Mesendoderm (in vitro differentiated cells): ENCODE results near the gene FIBIN.
"Not testable (repeated sequence)": the region's sequence is repeated elsewhere in the genome, so short reads cannot be mapped to it uniquely, and the experiment has no call there.

Experiments
- DNase-seq: peaks from one replicate; pipeline ENCODE4 v3.0.0; 2013
- H2AK5ac ChIP-seq: 2 replicates; pipeline ENCODE4 v1.6.1; 2013; ENCODE audit warnings: low read length, inconsistent platforms
- H2BK120ac ChIP-seq: 2 replicates; pipeline ENCODE4 v1.6.1; 2013; ENCODE audit warnings: low read depth, mild to moderate bottlenecking, low read length, moderate library complexity, mixed read lengths
- H2BK15ac ChIP-seq: replicated peaks from 2 replicates; pipeline ENCODE4 v1.6.1; 2013; ENCODE audit warnings: low read depth, mild to moderate bottlenecking, moderate library complexity
- H2BK5ac ChIP-seq: 2 replicates; pipeline ENCODE4 v1.6.1; 2013; ENCODE audit warnings: low read length, inconsistent platforms
- H3K18ac ChIP-seq: 2 replicates; pipeline ENCODE4 v1.6.1; 2013; ENCODE audit warnings: mild to moderate bottlenecking, low read length, mixed read lengths
- H3K23ac ChIP-seq: one replicate; pipeline ENCODE4 v1.6.1; 2013; ENCODE audit warnings: low read length
- H3K27ac ChIP-seq: 2 replicates; pipeline ENCODE4 v1.5.1; 2013; ENCODE audit warnings: low read depth, mild to moderate bottlenecking, inconsistent platforms, low read length, moderate library complexity
- H3K27me3 ChIP-seq: 2 replicates; pipeline ENCODE4 v1.6.1; 2013; ENCODE audit warnings: low read length, control low read depth, mild to moderate bottlenecking, inconsistent platforms; ENCODE audit not compliant: insufficient read depth, poor library complexity
- H3K36me3 ChIP-seq: 2 replicates; pipeline ENCODE4 v1.6.1; 2013; ENCODE audit warnings: low read length, inconsistent platforms; ENCODE audit not compliant: control insufficient read depth, insufficient read depth
- H3K4ac ChIP-seq: one replicate; pipeline ENCODE4 v1.6.1; 2013; ENCODE audit warnings: low read depth, mild to moderate bottlenecking, low read length, moderate library complexity
- H3K4me1 ChIP-seq: 2 replicates; pipeline ENCODE4 v1.6.1; 2013; ENCODE audit warnings: low read depth, low read length, inconsistent platforms; ENCODE audit not compliant: control insufficient read depth
- H3K4me2 ChIP-seq: 2 replicates; pipeline ENCODE4 v1.6.1; 2013; ENCODE audit warnings: low read length
- H3K4me3 ChIP-seq: 2 replicates; pipeline ENCODE4 v1.5.1; 2013; ENCODE audit warnings: mild to moderate bottlenecking, low read length
- H3K56ac ChIP-seq: one replicate; pipeline ENCODE4 v1.6.1; 2013; ENCODE audit warnings: low read length
- H3K79me1 ChIP-seq: 2 replicates; pipeline ENCODE4 v1.6.1; 2013; ENCODE audit warnings: low read length, inconsistent platforms
- H3K79me2 ChIP-seq: 2 replicates; pipeline ENCODE4 v1.6.1; 2013; ENCODE audit warnings: mild to moderate bottlenecking, low read length; ENCODE audit not compliant: control insufficient read depth, insufficient read depth
- H3K9ac ChIP-seq: 2 replicates; pipeline ENCODE4 v1.6.1; 2013; ENCODE audit warnings: low read length, inconsistent platforms
- H4K5ac ChIP-seq: one replicate; pipeline ENCODE4 v1.6.1; 2013; ENCODE audit warnings: low read length
- H4K8ac ChIP-seq: one replicate; pipeline ENCODE4 v1.6.1; 2013; ENCODE audit warnings: low read depth, mild to moderate bottlenecking, control low read depth, low read length, moderate library complexity
- WGBS: extraction: QIAGEN DNeasy Blood & Tissue Kit; methylation state at CpG from one replicate; pipeline ENCODE4 v1.1.7; 2013; ENCODE audit warnings: low lambda C conversion rate, missing lambda C conversion rate; ENCODE audit not compliant: insufficient coverage; ENCODE audit errors: extremely low coverage; 5-methylcytosine and 5-hydroxymethylcytosine counted together

FIBIN gene

DNA sequence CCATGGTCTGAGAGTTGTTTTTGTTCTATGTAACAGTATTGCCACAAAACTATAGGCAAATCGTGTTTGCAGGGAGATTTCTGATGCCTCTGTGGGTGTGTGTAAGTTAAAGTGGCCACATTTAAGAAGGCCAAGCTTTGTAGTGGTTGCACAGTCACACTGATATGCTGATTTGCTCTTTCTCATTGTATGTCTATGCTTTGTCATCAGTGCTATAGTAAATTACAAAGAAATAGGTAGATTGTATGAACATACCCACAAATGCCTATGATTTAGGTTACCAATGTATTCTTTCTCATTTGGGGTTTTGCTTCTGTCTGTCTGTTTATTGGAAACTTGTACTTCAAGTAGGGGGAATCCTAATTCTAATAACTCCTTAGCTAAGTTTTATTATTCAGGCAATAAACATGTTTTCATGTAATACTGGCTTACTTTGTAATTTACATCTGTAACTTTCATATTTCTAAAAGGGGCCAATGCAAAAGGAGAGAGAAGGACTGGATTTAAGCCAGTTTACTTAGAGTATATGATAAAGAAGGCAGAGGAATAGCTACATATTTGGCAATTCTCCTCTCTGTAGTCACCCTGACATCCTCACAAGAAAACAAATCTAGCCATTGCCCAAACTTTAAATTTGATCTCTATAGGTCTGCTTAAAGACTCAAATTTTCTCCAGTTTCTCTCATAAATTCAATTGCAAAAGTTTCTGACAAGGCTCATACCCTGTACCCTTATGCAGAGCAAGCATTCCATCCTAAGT, 2.0 kb downstream of the FIBIN start:
- H3K36me3 ChIP-seq, result no peaks in the 10 kb centered on the region
- no peak overlapping the region for H4K8ac ChIP-seq
- H3K27me3 ChIP-seq, result no peaks in the 10 kb centered on the region
- DNase-seq, result no peak
- H3K4me3 ChIP-seq, result no peak overlapping the region
- no peak overlapping the region for H3K4ac ChIP-seq
- H3K4me2 ChIP-seq, result no peak overlapping the region
- no peak overlapping the region for H3K27ac ChIP-seq
- H2BK5ac ChIP-seq, result no peak overlapping the region
- no peaks in the 10 kb centered on the region for H3K4me1 ChIP-seq
- H3K79me2 ChIP-seq, result no peaks in the 10 kb centered on the region
- H4K5ac ChIP-seq, result no peak overlapping the region
- H2BK15ac ChIP-seq, result no peak overlapping the region
- no peak overlapping the region for H2BK120ac ChIP-seq
- H3K23ac ChIP-seq, result no peak overlapping the region
- no peak overlapping the region for H3K9ac ChIP-seq
- no CpG with 5 or more reads among the region's 1 CpG for WGBS
- no peak overlapping the region for H2AK5ac ChIP-seq
- no peak overlapping the region for H3K56ac ChIP-seq
- no peak overlapping the region for H3K18ac ChIP-seq
- no peaks in the 10 kb centered on the region for H3K79me1 ChIP-seq

DNA sequence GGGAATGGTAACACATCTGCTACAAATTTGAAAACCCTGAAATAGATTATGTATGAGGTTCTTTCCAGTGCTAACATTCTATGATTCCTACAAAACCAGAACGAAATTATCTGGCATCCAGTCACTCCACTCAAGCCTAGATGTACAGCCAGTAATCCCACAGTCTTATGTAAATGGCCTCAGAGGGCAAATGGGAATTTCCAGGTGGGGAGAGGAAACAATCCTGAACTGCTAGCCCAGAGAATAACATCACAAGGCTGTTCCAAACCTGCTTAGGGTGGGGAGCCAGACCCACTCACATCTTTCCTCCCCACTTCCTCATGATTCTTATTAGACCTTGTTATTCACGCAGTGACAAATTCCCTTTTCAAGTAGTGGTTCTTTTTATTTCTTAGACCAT, 3.5 kb downstream of the FIBIN start:
- no peak overlapping the region for H3K18ac ChIP-seq
- H3K4me2 ChIP-seq, result no peak overlapping the region
- H3K27ac ChIP-seq, result no peak overlapping the region
- H4K8ac ChIP-seq, result no peak overlapping the region
- no peak overlapping the region for H3K56ac ChIP-seq
- no peaks in the 10 kb centered on the region for H3K79me2 ChIP-seq
- no peaks in the 10 kb centered on the region for H3K4me1 ChIP-seq
- DNase-seq, result no peak
- no peak overlapping the region for H2BK15ac ChIP-seq
- H2BK5ac ChIP-seq, result no peak overlapping the region
- H2AK5ac ChIP-seq, result no peak overlapping the region
- no peak overlapping the region for H3K4ac ChIP-seq
- H3K4me3 ChIP-seq, result no peak overlapping the region
- H3K36me3 ChIP-seq, result no peaks in the 10 kb centered on the region
- WGBS, result no CpG with 5 or more reads among the region's 2 CpGs
- no peak overlapping the region for H2BK120ac ChIP-seq
- no peak overlapping the region for H4K5ac ChIP-seq
- H3K79me1 ChIP-seq, result no peaks in the 10 kb centered on the region
- H3K27me3 ChIP-seq, result no peaks in the 10 kb centered on the region
- H3K23ac ChIP-seq, result no peak overlapping the region
- no peak overlapping the region for H3K9ac ChIP-seq

DNA sequence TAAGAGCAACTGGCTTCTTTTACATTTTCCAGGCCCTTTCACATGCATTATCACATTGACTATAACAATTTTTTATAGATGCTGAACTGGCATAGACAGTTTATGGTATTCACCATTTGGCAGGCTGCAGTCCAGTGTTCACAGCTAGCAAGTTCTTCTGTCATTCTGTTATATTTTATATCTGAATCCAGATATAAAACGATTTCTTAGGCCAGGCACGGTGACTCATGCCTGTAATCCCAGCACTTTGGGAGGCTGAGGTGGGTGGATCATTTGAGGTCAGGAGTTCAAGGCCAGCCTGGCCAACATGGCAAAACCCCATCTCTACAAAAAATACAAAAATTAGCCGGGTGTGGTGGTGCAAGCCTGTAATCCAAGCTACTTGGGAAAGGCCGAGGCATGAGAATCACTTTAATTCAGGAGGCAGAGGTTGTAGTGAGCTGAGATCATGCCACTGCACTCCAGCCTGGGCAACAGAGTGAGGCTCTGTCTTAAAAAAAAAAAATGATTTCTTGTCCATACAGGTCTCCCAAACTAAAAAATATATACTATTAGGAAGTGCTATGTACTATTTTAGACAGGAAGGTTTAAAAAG, 7.3 kb downstream of the FIBIN start:
- H3K4me2 ChIP-seq, DNase-seq, H2BK120ac ChIP-seq, H2BK5ac ChIP-seq, H4K8ac ChIP-seq, H3K36me3 ChIP-seq, H4K5ac ChIP-seq, H2AK5ac ChIP-seq, H3K56ac ChIP-seq, H3K4me1 ChIP-seq, H3K79me2 ChIP-seq, H3K27ac ChIP-seq, H3K18ac ChIP-seq, H3K9ac ChIP-seq, H3K4me3 ChIP-seq, H2BK15ac ChIP-seq, H3K27me3 ChIP-seq, H3K23ac ChIP-seq, H3K4ac ChIP-seq, H3K79me1 ChIP-seq: not testable (repeated sequence)
- WGBS, result no CpG with 5 or more reads among the region's 4 CpGs

GRCh38 chr11:27002431-27002830, 8.5 kb downstream of the FIBIN start:
- Histone ChIP-seq H3K27me3 (no peaks in the 10 kb centered on the region), H3K79me2 (no peaks in the 10 kb centered on the region), H3K36me3 (no peaks in the 10 kb centered on the region), H2BK5ac (no peak overlapping the region), H3K4me1 (no peaks in the 10 kb centered on the region), H3K27ac (no peak overlapping the region), H3K4me3 (no peak overlapping the region), H4K5ac (no peak overlapping the region), H3K18ac (no peak overlapping the region), H2BK15ac (no peak overlapping the region), H3K56ac (no peak overlapping the region), H3K9ac (no peak overlapping the region), H3K4ac (no peak overlapping the region), H3K79me1 (no peaks in the 10 kb centered on the region), H2BK120ac (no peak overlapping the region), H3K23ac (no peak overlapping the region), H2AK5ac (no peak overlapping the region), H3K4me2 (no peak overlapping the region), H4K8ac (no peak overlapping the region)
- DNase-seq, result no peak
- no CpG with 5 or more reads among the region's 3 CpGs for WGBS

DNA sequence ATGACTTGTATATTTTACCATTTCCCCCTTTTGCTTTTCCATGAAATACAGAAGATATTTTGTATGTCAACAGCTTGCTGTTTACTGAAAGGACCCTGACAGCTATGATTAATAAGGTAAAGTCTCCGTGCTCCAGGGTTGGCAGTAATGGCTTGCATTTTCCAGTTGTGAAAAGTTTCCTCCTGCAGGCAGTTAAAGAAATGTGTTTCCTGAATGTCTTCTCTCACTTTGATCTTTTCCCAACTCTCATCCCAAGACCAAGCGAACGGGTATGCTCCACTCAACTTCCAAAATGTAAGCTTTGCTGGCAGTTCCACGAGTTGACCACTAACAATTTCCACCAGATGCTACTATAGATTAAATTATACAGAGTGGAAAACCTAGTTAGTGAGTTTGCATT, 8.9 kb downstream of the FIBIN start:
- H3K18ac ChIP-seq, result no peak overlapping the region
- no peak overlapping the region for H4K8ac ChIP-seq
- H3K9ac ChIP-seq, result no peak overlapping the region
- H3K4me1 ChIP-seq, result no peaks in the 10 kb centered on the region
- no peak overlapping the region for H2BK120ac ChIP-seq
- no peak overlapping the region for H2BK5ac ChIP-seq
- DNase-seq, result no peak
- H3K27me3 ChIP-seq, result no peaks in the 10 kb centered on the region
- H4K5ac ChIP-seq, result no peak overlapping the region
- no peak overlapping the region for H2BK15ac ChIP-seq
- no peak overlapping the region for H3K4me2 ChIP-seq
- WGBS, result no CpG with 5 or more reads among the region's 4 CpGs
- H3K56ac ChIP-seq, result no peak overlapping the region
- no peak overlapping the region for H3K4ac ChIP-seq
- no peaks in the 10 kb centered on the region for H3K36me3 ChIP-seq
- no peak overlapping the region for H3K23ac ChIP-seq
- no peak overlapping the region for H3K4me3 ChIP-seq
- H3K79me1 ChIP-seq, result no peaks in the 10 kb centered on the region
- H3K79me2 ChIP-seq, result no peaks in the 10 kb centered on the region
- H2AK5ac ChIP-seq, result no peak overlapping the region
- no peak overlapping the region for H3K27ac ChIP-seq

DNA sequence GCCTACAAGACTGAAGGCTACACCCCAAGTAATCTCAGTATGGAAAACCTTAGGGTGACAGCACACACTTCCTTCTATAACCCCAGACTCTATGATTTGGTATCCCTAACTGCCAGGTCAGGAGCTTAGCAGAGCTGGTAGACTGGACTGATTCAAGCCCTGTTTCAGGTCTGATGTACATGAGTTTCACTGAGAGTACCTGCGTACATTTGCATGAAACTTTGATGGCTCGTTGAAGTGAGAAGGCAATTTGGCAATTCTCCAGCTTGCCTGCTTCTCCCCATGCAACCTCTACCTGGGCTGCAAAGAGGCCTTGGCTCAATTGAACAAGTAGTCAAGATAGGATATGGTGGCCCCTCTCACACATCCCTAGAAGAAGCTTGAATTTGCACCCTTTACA, 10.2 kb downstream of the FIBIN start:
- WGBS, result no CpG with 5 or more reads among the region's 2 CpGs

More for the DNA sequence above, 10.2 kb downstream of the FIBIN start:
- no peak overlapping the region for H3K4ac ChIP-seq
- no peak for DNase-seq
- H3K4me3 ChIP-seq, result no peak overlapping the region
- H2AK5ac ChIP-seq, result no peak overlapping the region
- H3K79me2 ChIP-seq, result no peaks in the 10 kb centered on the region
- H3K4me2 ChIP-seq, result no peak overlapping the region
- H3K27me3 ChIP-seq, result no peaks in the 10 kb centered on the region
- H4K8ac ChIP-seq, result no peak overlapping the region
- H3K18ac ChIP-seq, result no peak overlapping the region
- H2BK5ac ChIP-seq, result no peak overlapping the region
- no peak overlapping the region for H2BK120ac ChIP-seq
- no peaks in the 10 kb centered on the region for H3K79me1 ChIP-seq
- no peaks in the 10 kb centered on the region for H3K4me1 ChIP-seq
- no peaks in the 10 kb centered on the region for H3K36me3 ChIP-seq
- H3K9ac ChIP-seq, result no peak overlapping the region
- H4K5ac ChIP-seq, result no peak overlapping the region
- no peak overlapping the region for H2BK15ac ChIP-seq
- H3K56ac ChIP-seq, result no peak overlapping the region
- no peak overlapping the region for H3K27ac ChIP-seq
- no peak overlapping the region for H3K23ac ChIP-seq
